ENCODE measurements around the gene SLC51A.

- TF ChIP-seq CTCF (IDR thresholded peaks at IDR 0.05) (no peak), ZFX (IDR thresholded peaks at IDR 0.05; ENCODE audit: borderline replicate concordance) (no peak)
These were observed 36.0 kb upstream of the SLC51A start for GRCh38 chr3:196180346-196180745.
